Right renal cortex interstitium (tissue), 3 donors: ENCODE results near the gene LRPAP1. TPM values are rescaled to one million over a fixed set of nuclear protein-coding genes. Genes with fewer than 3 reads are reported as not detected.
"Not testable (repeated sequence)": the region's sequence is repeated elsewhere in the genome, so short reads cannot be mapped to it uniquely, and the experiment has no call there.

Experiments
- DNase-seq, 3 donors: peaks; one replicate each; pipeline ENCODE4 v3.0.0-alpha.2; 2013; ENCODE audit warnings: low read depth in 3 of 3, low spot score in 2 of 3
- polyA plus RNA-seq, 3 donors: library from polyadenylated mRNA; unstranded; fragments of 120-200 nt; gene quantifications; one replicate each; pipeline ENCODE4 v1.2.1, GENCODE V29; 2013; ENCODE audit not compliant: insufficient read length in 3 of 3

The LRPAP1 gene
- polyA plus RNA-seq, 3 donors: 197 to 274 (median 198) TPM

DNA sequence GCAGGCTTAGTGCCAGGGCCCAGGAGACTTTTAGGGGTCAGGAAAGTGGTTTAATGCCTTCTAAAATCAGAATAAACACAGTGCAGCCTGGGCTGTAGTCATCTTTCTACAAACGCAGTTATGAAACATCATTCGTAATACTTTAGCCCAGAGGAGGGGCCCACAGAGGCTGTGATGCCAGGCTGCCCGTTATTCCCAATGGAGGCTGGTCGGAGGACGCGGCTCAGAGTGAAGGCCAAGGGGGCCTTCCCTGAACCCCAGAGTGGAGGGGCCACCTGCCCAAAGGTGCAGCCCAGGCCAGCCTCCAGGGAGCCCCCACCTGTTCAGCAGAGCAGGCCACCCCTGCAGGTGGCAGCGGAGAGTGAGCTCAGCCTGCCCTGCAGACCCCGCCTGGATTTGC is 29.9 kb upstream of the LRPAP1 start:
- not testable (repeated sequence) for DNase-seq

DNA sequence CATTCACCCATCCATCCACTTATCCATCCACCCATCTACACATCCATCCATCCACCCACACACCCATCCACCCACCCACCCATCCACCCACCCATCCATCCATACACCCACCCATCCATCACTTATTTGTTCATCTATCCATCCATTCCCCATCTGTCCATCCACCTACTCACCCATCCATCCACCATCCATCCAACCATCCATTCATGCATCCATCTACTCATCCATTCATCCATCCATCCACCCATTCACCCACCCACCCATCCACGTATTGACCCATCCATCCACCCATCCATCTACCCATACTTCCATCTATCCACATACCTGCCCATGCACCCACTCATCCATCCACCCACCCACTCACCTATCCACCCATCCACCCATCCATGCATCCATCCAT is 28.2 kb upstream of the LRPAP1 start:
- not testable (repeated sequence) for DNase-seq

GRCh38 chr4:3559381-3560290 is 27.4 kb upstream of the LRPAP1 start:
- DNase-seq: not testable (repeated sequence)

DNA sequence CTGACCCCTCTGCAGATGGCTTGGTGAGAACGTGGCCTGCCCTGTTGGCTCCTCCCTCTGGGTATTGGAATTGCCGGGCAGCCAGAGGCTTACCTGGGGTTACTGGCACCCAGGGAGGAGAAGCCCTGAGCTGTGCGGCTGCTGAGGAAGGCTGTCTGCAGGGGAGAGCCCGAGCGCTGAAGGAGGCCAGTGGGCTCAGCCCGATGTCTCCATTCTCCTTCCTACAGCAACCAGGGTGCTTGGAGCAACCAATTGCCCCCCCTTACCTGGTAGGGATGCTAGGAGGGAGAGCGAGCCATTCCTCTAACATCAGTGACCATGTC is 26.3 kb upstream of the LRPAP1 start:
- DNase-seq: not testable (repeated sequence)

DNA sequence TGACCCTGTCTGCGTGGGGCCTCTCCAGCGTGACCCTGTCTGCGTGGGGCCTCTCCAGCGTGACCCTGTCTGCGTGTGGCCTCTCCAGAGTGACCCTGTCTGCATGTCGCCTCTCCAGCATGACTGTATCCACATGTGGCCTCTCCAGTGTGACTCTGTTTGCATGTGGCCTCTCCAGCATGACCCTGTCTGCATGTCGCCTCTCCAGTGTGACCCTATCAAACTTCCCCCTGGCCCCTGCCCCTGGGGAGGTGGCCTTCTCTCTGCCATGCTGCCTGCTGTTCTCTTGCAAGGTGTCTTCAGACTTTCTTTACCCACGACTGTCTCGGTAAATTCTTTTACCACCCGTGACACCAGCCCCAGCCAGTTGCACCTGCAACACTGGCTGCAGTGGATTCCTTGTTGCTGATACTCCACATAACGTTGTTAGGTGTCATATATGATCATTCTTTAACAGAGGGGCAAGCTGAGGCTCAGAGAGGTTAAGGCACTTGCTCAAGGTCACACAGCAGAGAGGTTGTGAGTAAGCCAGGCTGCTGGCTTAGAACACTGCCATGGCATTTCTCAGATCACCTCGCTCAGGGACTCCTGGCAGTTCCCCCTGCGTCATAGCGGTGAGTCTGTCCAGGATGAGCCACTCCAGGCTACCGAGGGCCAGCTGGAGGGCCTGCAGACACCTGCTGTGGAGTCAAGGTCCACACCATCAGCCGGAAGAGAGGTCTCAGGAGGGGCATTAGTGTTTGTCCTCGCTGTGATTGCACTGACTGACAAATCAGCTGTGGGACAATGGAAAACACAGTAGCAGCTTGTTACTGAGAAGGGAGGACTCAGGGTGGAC is 25.7 kb upstream of the LRPAP1 start:
- not testable (repeated sequence) for DNase-seq

- DNase-seq: not testable (repeated sequence)
These were observed 24.9 kb upstream of the LRPAP1 start for GRCh38 chr4:3557088-3557492.

DNA sequence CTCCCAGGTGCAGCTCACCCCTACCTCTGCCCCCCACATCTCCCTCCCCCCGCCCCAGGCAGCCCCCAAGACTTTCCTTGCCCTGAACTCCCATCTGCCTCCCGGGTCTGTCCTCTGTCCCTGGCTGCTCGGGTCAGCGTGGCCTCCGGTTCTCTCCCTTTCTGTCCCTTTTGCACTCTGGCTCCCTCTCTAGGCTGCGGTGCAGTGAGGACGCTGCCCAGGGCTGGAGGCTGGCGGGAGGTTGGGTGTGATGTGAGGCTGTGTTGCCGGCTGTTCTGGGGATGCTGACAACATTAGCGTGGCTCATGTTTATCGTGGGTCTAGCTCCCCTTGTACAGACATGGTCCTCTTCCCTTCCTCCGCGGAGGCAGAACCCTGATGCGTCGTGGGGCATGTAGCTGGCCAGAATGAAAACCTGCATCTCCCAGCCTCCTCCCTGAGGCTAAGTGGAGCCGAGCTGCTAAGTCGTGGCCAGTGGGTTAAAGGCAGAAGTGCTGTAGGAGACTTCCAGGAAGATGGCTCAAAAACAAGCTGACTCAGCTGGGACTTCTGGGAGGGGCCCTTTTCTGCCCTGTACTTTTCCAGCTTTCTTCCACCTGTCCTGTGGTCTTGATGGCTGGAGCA is 24.1 kb upstream of the LRPAP1 start:
- DNase-seq: not testable (repeated sequence)

DNA sequence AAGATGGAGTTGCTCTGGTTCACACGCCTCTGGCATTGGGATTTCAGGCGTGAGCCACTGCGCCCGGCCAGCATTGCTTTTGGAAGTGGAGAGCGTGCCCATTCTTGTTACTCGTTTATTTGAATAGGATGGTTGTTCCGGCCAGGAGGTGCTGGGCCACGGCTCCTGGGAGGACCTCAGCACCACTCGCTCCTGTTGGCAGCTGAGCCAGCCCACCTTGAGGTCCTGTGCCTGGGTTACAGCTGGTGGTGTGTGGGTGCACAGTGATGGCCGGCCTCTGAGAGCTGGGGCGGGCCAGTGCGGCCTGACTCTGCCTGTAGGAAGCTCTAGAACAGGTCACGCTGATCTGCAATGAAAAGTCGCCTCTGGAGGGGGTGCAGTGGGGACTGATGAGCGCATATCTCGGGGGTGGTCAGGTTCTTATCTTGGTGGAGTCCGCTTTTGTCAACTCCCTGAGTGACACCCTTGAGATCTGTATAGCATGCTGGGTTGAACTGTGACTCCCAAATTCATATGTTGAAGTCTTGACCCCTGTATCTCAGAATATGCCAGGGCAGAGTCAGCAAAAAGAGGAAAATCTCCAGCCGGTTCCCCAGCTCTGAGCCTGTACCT is 23.3 kb upstream of the LRPAP1 start:
- not testable (repeated sequence) for DNase-seq

GRCh38 chr4:3551366-3551765 is 19.1 kb upstream of the LRPAP1 start:
- DNase-seq: not testable (repeated sequence)

GRCh38 chr4:3550792-3551325 is 18.6 kb upstream of the LRPAP1 start:
- DNase-seq: not testable (repeated sequence)

DNA sequence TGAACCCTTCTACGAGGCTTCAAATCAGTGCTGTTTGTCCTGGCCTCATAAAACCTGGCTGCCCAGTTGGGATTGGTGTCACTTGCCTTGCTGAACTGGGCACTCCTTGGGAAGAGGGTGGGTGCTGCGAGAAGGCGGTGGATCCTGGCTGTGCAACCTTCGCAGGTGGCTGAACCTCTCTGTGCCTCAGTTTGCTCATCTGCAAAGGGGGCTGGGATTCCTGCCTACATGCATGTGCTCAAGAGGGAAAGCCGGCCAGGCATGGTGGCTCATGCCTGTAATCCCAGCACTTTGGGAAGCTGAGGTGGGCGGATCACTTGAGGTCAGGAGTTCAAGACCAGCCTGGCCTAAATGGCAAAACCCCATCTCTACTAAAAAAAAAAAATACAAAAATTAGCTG is 17.8 kb upstream of the LRPAP1 start:
- not testable (repeated sequence) for DNase-seq

- DNase-seq: not testable (repeated sequence)
These were observed 17.4 kb upstream of the LRPAP1 start for GRCh38 chr4:3549694-3550001.

- not testable (repeated sequence) for DNase-seq
These were observed 16.9 kb upstream of the LRPAP1 start for GRCh38 chr4:3548991-3549693.

GRCh38 chr4:3546721-3547120 is 14.5 kb upstream of the LRPAP1 start:
- DNase-seq: not testable (repeated sequence)

DNA sequence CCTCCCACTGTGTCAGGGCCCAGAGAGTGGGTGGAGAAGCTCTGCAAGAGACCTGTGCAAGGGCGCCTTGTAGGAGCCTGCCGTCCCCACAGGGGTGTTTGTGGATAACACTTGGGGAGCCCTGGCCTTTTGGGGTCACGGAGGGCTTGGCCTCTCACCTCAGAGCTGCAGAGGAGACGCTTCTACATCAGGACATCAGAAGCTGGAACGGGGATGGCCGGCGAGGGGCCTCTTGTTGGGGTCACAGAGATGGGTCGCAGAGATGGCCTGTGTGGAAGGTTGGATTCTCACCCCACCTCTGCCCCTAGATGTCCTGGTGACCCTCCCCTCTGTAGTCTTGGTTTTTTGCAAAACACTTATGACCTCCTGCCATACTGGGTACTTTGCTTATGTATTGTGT is 13.1 kb upstream of the LRPAP1 start:
- not testable (repeated sequence) for DNase-seq

GRCh38 chr4:3544259-3545025 is 12.2 kb upstream of the LRPAP1 start:
- DNase-seq: not testable (repeated sequence)

DNA sequence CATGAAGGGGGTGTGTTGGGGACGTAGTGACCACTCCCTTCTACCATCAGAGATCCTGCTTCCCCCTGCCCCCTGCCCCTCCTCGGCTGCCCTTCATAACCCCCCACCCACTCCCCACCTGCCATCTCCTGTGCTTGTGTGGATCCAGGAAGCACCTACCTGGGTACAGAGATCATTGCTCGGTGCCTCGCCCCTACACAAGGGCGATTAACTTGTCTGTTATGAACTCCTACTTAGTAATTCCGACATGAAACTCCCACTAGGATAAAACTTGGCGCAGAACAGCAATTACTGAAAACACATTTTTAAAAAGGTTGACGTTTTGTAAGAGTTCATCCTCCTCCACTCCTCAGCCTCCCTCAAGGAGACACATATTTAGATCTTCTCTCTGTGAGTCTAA is 11.2 kb upstream of the LRPAP1 start:
- DNase-seq: not testable (repeated sequence)

DNA sequence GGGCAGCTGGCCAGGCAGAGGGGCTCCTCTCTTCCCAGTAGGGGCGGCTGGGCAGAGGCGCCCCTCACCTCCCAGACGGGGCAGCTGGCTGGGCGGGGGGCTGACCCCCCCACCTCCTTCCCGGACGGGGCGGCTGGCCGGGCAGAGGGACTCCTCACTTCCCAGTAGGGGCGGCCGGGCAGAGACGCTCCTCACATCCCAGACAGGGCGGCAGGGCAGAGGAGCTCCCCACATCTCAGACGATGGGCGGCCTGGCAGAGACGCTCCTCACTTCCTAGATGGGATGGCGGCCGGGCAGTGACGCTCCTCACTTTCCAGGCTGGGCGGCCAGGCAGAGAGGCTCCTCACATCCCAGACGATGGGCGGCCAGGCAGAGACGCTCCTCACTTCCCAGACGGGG is 6.7 kb upstream of the LRPAP1 start:
- DNase-seq: not testable (repeated sequence)

GRCh38 chr4:3535812-3536211 is 3.6 kb upstream of the LRPAP1 start:
- not testable (repeated sequence) for DNase-seq
